Measurements from ENCODE around the gene VSIG4.

GRCh38 chrX:66023385-66024091 lies 16.3 kb downstream of the VSIG4 start:
- TF ChIP-seq HCFC1 (IDR thresholded peaks at IDR 0.05; ENCODE audit: low read length) (no peak), EED (IDR thresholded peaks at IDR 0.05; ENCODE audit: low read depth) (no peak), SIN3A (IDR thresholded peaks at IDR 0.05; ENCODE audit: low read depth, low read length) (no peak), ZBTB40 (IDR thresholded peaks at IDR 0.05; ENCODE audit: borderline replicate concordance) (no peak), TAF1 (IDR thresholded peaks at IDR 0.05; ENCODE audit: borderline replicate concordance, low read depth, low read length) (no peak), TCF3 (IDR thresholded peaks at IDR 0.05; ENCODE audit: borderline replicate concordance, insufficient read depth, low read depth, low read length) (no peak), CREB1 (IDR thresholded peaks at IDR 0.05; ENCODE audit: low read depth) (no peak)
- TF ChIP-seq, protein P1, sequence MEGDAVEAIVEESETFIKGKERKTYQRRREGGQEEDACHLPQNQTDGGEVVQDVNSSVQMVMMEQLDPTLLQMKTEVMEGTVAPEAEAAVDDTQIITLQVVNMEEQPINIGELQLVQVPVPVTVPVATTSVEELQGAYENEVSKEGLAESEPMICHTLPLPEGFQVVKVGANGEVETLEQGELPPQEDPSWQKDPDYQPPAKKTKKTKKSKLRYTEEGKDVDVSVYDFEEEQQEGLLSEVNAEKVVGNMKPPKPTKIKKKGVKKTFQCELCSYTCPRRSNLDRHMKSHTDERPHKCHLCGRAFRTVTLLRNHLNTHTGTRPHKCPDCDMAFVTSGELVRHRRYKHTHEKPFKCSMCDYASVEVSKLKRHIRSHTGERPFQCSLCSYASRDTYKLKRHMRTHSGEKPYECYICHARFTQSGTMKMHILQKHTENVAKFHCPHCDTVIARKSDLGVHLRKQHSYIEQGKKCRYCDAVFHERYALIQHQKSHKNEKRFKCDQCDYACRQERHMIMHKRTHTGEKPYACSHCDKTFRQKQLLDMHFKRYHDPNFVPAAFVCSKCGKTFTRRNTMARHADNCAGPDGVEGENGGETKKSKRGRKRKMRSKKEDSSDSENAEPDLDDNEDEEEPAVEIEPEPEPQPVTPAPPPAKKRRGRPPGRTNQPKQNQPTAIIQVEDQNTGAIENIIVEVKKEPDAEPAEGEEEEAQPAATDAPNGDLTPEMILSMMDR (IDR thresholded peaks at IDR 0.05 in 2 of 3, conservative IDR thresholded peaks at IDR 0.05 in 1 of 3; ENCODE audit: control insufficient read depth in 2 of 3, extremely low read depth in 1 of 3, insufficient read depth in 1 of 3, low read depth in 3 of 3, low read length in 3 of 3): no peak

Data from GM12878 (cell line).